IMR-90 (cell line): ENCODE results near the gene SLC26A3. TPM values are rescaled to one million over a fixed set of nuclear protein-coding genes. Genes with fewer than 3 reads are reported as not detected.

Experiments
- ATAC-seq: fragments of 200-7000 bp; cut with Tn5 transposase; 2 replicates; pipeline ENCODE4 v1.9.1; 2020; ENCODE audit warnings: low read depth, mild to moderate bottlenecking, moderate library complexity
- BruUV-seq: library from RNA; stranded (reverse); fragments of 400-500 nt; replicated peaks from 2 replicates; lab custom pipeline; 2021; lab: Mats Ljungman, UMichigan
- CTCF ChIA-PET: fragments of 300-600 bp; formaldehyde crosslinking; extraction: SDS; loops from one replicate; lab custom pipeline; 2021; ENCODE audit warnings: antibody characterized with exemption; lab: Yijun Ruan, JAX
- POLR2A ChIA-PET: fragments of 300-600 bp; sonication (Branson Sonifier 250); formaldehyde crosslinking; loops from one replicate; lab custom pipeline; 2022; ENCODE audit warnings: antibody characterized with exemption; ENCODE audit not compliant: unreplicated experiment; lab: Charles Lee
- DNase-seq: peaks from one replicate; pipeline ENCODE4 v3.0.0; 2013
- H2AFZ ChIP-seq: replicated peaks from 2 replicates; pipeline ENCODE3; 2013; ENCODE audit warnings: low read length, mild to moderate bottlenecking; ENCODE audit not compliant: poor library complexity
- H2AK5ac ChIP-seq: 2 replicates; pipeline ENCODE4 v1.6.1; 2013; ENCODE audit warnings: low read depth, low read length, inconsistent platforms
- H2AK9ac ChIP-seq: replicated peaks from 2 replicates; pipeline ENCODE3; 2013; ENCODE audit warnings: mild to moderate bottlenecking, low read depth, low read length, moderate library complexity; ENCODE audit not compliant: poor library complexity
- H2BK120ac ChIP-seq: 2 replicates; pipeline ENCODE4 v1.6.1; 2013; ENCODE audit warnings: low read depth, low read length, inconsistent platforms
- H2BK15ac ChIP-seq: 3 replicates; pipeline ENCODE4 v1.6.1; 2013; ENCODE audit warnings: low read depth, low read length, inconsistent platforms
- H2BK20ac ChIP-seq: 2 replicates; pipeline ENCODE4 v1.6.1; 2013; ENCODE audit warnings: low read depth, mild to moderate bottlenecking, inconsistent platforms, low read length, moderate library complexity
- H2BK5ac ChIP-seq: 2 replicates; pipeline ENCODE4 v1.6.1; 2013; ENCODE audit warnings: mild to moderate bottlenecking, low read depth, low read length, inconsistent platforms; ENCODE audit not compliant: poor library complexity, severe bottlenecking
- H3K14ac ChIP-seq: replicated peaks from 2 replicates; pipeline ENCODE4 v1.6.1; 2013; ENCODE audit warnings: low read depth, low read length, inconsistent platforms
- H3K18ac ChIP-seq: 2 replicates; pipeline ENCODE4 v1.6.1; 2013; ENCODE audit warnings: low read depth, low read length, control low read depth
- H3K23ac ChIP-seq: 2 replicates; pipeline ENCODE4 v1.6.1; 2013; ENCODE audit warnings: low read depth, low read length, inconsistent platforms
- H3K27ac ChIP-seq: 2 replicates; pipeline ENCODE4 v1.5.1; 2013; ENCODE audit warnings: mild to moderate bottlenecking, control low read depth, low read length; ENCODE audit not compliant: insufficient read depth
- H3K27me3 ChIP-seq: 2 replicates; pipeline ENCODE4 v1.6.1; 2013; ENCODE audit warnings: low read length; ENCODE audit not compliant: control insufficient read depth, insufficient read depth
- H3K36me3 ChIP-seq: 2 replicates; pipeline ENCODE4 v1.6.1; 2013; ENCODE audit warnings: low read length, mixed read lengths; ENCODE audit not compliant: control insufficient read depth, insufficient read depth
- H3K4ac ChIP-seq: 2 replicates; pipeline ENCODE4 v1.6.1; 2013; ENCODE audit warnings: low read depth, low read length, inconsistent platforms
- H3K4me1 ChIP-seq: 2 replicates; pipeline ENCODE4 v1.6.1; 2013; ENCODE audit warnings: low read length, mixed read lengths; ENCODE audit not compliant: control insufficient read depth, insufficient read depth
- H3K4me2 ChIP-seq: 2 replicates; pipeline ENCODE4 v1.6.1; 2013; ENCODE audit warnings: low read depth, mild to moderate bottlenecking, control low read depth, low read length, moderate library complexity
- H3K4me3 ChIP-seq: 2 replicates; pipeline ENCODE4 v1.5.1; 2013; ENCODE audit warnings: low read depth, mild to moderate bottlenecking, control low read depth, low read length, moderate library complexity; ENCODE audit not compliant: insufficient read depth
- H3K56ac ChIP-seq: 2 replicates; pipeline ENCODE4 v1.6.1; 2013; ENCODE audit warnings: low read length, inconsistent platforms; ENCODE audit not compliant: insufficient read depth; ENCODE audit errors: extremely low read depth
- H3K79me1 ChIP-seq, 2 experiments: 2 replicates each; pipeline ENCODE4 v1.6.1; 2013; ENCODE audit warnings: low read length in 2 of 2, inconsistent platforms in 1 of 2, low read depth in 1 of 2
- H3K9ac ChIP-seq: 2 replicates; pipeline ENCODE4 v1.6.1; 2013; ENCODE audit warnings: low read depth, low read length, control low read depth
- H3K9me1 ChIP-seq: 2 replicates; pipeline ENCODE4 v1.6.1; 2013; ENCODE audit warnings: low read length, inconsistent platforms; ENCODE audit not compliant: insufficient read depth
- H3K9me3 ChIP-seq: 2 replicates; pipeline ENCODE4 v1.6.1; 2013; ENCODE audit warnings: low read length; ENCODE audit not compliant: control insufficient read depth, insufficient read depth
- H4K20me1 ChIP-seq: 2 replicates; pipeline ENCODE4 v1.6.1; 2013; ENCODE audit warnings: low read length, inconsistent platforms; ENCODE audit not compliant: insufficient read depth
- H4K5ac ChIP-seq: 2 replicates; pipeline ENCODE4 v1.6.1; 2013; ENCODE audit warnings: mild to moderate bottlenecking, low read depth, low read length, control low read depth
- H4K8ac ChIP-seq, 2 experiments: 2 replicates each; pipeline ENCODE4 v1.6.1; 2013; ENCODE audit warnings: low read depth in 2 of 2, low read length in 2 of 2, control low read depth in 1 of 2, inconsistent platforms in 1 of 2
- H4K91ac ChIP-seq: 2 replicates; pipeline ENCODE4 v1.6.1; 2013; ENCODE audit warnings: low read depth, low read length, inconsistent platforms; ENCODE audit not compliant: insufficient read depth
- MAFK ChIP-seq: IDR thresholded peaks from 2 replicates; pipeline ENCODE4 v1.6.1; 2012; ENCODE audit warnings: low read depth, low read length, improper control_type of control experiment
- MAZ ChIP-seq: IDR thresholded peaks from 2 replicates; pipeline ENCODE4 v1.6.1; 2012; ENCODE audit warnings: low read depth, mild to moderate bottlenecking, low read length, improper control_type of control experiment, moderate library complexity, borderline replicate concordance
- MXI1 ChIP-seq: IDR thresholded peaks from 2 replicates; pipeline ENCODE4 v1.6.1; 2012; ENCODE audit warnings: low read depth, mild to moderate bottlenecking, low read length, moderate library complexity, borderline replicate concordance
- NFE2L2 ChIP-seq: fragments of 150-350 bp; IDR thresholded peaks from 2 replicates; pipeline ENCODE4 v1.6.1; 2016; ENCODE audit warnings: low read depth, mild to moderate bottlenecking, low read length
- POLR2A ChIP-seq: IDR thresholded peaks from 2 replicates; pipeline ENCODE4 v1.6.1; 2012; ENCODE audit warnings: mild to moderate bottlenecking, low read depth, low read length
- RAD21 ChIP-seq: IDR thresholded peaks from 2 replicates; pipeline ENCODE4 v1.6.1; 2012; ENCODE audit warnings: low read length, improper control_type of control experiment
- RCOR1 ChIP-seq: IDR thresholded peaks from 2 replicates; pipeline ENCODE4 v1.6.1; 2012; ENCODE audit warnings: mild to moderate bottlenecking, low read length, improper control_type of control experiment; ENCODE audit not compliant: insufficient replicate concordance
- RFX5 ChIP-seq: IDR thresholded peaks from 2 replicates; pipeline ENCODE4 v1.8.0; 2012; ENCODE audit warnings: low read depth, mild to moderate bottlenecking, low read length, moderate library complexity
- SMC3 ChIP-seq: fragments of 150-350 bp; IDR thresholded peaks from 2 replicates; pipeline ENCODE4 v1.6.1; 2016; ENCODE audit warnings: low read depth, mild to moderate bottlenecking, antibody characterized with exemption, low read length, moderate library complexity
- WGBS, 2 experiments: methylation state at CpG; one replicate each; pipeline versions ENCODE4 v1.1.5 to v1.1.7; 2013; ENCODE audit warnings: missing lambda C conversion rate in 2 of 2; ENCODE audit not compliant: insufficient read length in 1 of 2; ENCODE audit errors: extremely low coverage in 2 of 2; 5-methylcytosine and 5-hydroxymethylcytosine counted together
- dilution Hi-C: fragments of 300-500 bp; cut with HindIII; formaldehyde crosslinking; loops from one replicate; pipeline ENCODE4 v1.14.3; 2018; ENCODE audit warnings: low sequenced_read_pairs; ENCODE audit not compliant: unreplicated experiment
- in situ Hi-C: fragments of 300-500 bp; cut with MboI; formaldehyde crosslinking; loops from 3 replicates; pipeline ENCODE4 v1.14.3; 2019; ENCODE audit warnings: low sequenced_read_pairs, inconsistent platforms, mixed read lengths
- intact Hi-C: fragments of 100-400 bp; cut with micrococcal nuclease; formaldehyde crosslinking; loops from 2 replicates; pipeline ENCODE4 v1.10.0; 2022
- polyA plus RNA-seq, 3 experiments: library from polyadenylated mRNA; depleted of rRNA; stranded (reverse); fragments of >200 nt; gene quantifications; 2 replicates each; pipeline ENCODE4 v1.2.3, GENCODE V29; 2012; ENCODE audit warnings: low replicate concordance in 1 of 3
- total RNA-seq: library from RNA; depleted of rRNA; stranded (reverse); fragments of >200 nt; gene quantifications from 2 replicates; pipeline ENCODE4 v1.2.3, GENCODE V29; 2012
- TF ChIP-seq, protein P1 (sequence below): conservative IDR thresholded peaks from 2 replicates; pipeline ENCODE4 v1.5.1; 2012; ENCODE audit warnings: mild to moderate bottlenecking, low read depth, low read length, improper control_type of control experiment
- TF ChIP-seq, protein P2 (sequence below): fragments of 150-350 bp; IDR thresholded peaks from 2 replicates; pipeline ENCODE4 v1.6.1; 2017; ENCODE audit warnings: mild to moderate bottlenecking, antibody characterized with exemption, low read length, low read depth
- TF ChIP-seq, protein P3 (sequence below): fragments of 150-350 bp; IDR thresholded peaks from 2 replicates; pipeline ENCODE4 v1.6.1; 2016; ENCODE audit warnings: low read depth, mild to moderate bottlenecking, low read length, moderate library complexity, borderline replicate concordance

Gene SLC26A3
- total and polyA plus RNA-seq, 2 of the 4 experiments (the other 2 are of a cell fraction) = not detected

DNA sequence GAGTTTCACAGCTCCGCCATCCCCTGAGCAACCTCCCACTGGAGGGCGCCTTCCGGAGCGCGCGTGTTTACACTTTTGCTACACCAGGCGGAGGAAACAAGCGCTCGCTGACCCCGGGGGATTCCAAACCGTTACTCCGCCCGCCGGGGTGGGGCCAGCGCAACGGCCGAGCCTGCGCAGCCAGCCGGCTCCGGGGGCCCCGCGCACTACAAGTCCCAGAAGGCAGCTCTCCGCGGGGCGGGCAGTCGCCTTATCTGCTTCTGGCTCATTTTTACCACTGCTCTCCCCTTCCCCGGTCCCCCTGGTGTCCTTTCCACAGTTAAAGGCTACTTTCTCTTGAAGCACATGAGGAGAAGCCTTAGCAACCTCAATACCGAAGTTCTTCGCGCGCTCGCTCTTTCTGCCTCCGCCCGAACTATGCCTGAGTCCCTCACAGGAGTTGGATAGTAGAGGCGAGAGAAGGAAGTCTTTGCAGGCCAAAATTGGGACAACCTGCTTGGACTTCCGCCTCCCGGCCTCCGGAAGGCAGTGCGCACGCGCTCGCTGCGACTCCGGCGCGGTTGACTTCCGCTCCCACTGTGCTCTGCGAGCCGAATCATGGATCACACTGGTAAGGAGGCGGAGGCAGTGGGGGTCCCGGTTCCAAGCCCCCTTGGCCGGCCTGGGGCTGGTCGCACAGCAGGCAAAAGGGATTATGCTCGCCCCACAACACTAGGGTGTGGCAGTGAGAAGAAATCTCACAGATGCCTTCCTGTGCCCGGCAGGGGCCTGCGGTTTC is 59.3 kb downstream of the SLC26A3 start, which contains the start of gene CBLL1:
CBLL1 (plus strand) TSS at position 576 of the 778 bp plus-strand sequence; CDS start at position 598, 22 bp downstream.
- 0% methylated on average over 31 of the region's 56 CpGs; no CpG with 5 or more reads in 1 of the 2 experiments for WGBS, 2 experiments
- BruUV-seq = no TSS peak
- peak within 1 kb of the TSS; percentile 87 for H3K4me3 ChIP-seq
- H2AFZ ChIP-seq = peak within 1 kb of the TSS; percentile 99
- peak within 1 kb of the TSS; percentile 93 for H3K18ac ChIP-seq
- in situ Hi-C loops = loop anchor here (10.0 to 25.0 kb wide), 2 partner anchors 131 to 394 kb away; partner anchors contain the start of gene LAMB4
- CTCF ChIA-PET = interaction anchor here (0.6 to 2.2 kb wide), 7 partner anchors 11 to 134 kb away, joined by 3 to 13 read pairs (median 3); no protein-coding TSS in a partner anchor
- H3K9me3 ChIP-seq = no peaks in the 10 kb centered on the region
- H4K20me1 ChIP-seq = peaks cover 26% of the 10 kb centered on the region; the same call in 1 of the 2 replicates
- H3K4ac ChIP-seq = peak within 1 kb of the TSS; percentile 100
- H3K27ac ChIP-seq = peak within 1 kb of the TSS; percentile 93
- H3K23ac ChIP-seq = peak within 1 kb of the TSS; percentile 98
- H3K79me1 ChIP-seq = peaks cover 12 to 22% of the 10 kb centered on the region in 2 experiments
- no peaks in the 10 kb centered on the region for H3K27me3 ChIP-seq
- peak within 1 kb of the TSS; percentile 81; the same call in 1 of the 2 replicates for H2AK5ac ChIP-seq
- H4K8ac ChIP-seq = peak within 1 kb of the TSS; percentile 98 to 100
- H2BK20ac ChIP-seq = peak within 1 kb of the TSS; percentile 75; the same call in 1 of the 2 replicates
- intact Hi-C loops = loop anchor here (1.0 to 5.0 kb wide), 4 partner anchors 131 to 404 kb away; partner anchors contain the start of gene BCAP29
- peak within 1 kb of the TSS; percentile 99 for H3K14ac ChIP-seq
- peak within 1 kb of the TSS; percentile 100 for H3K56ac ChIP-seq
- H2BK5ac ChIP-seq = peak within 1 kb of the TSS; percentile 95
- H3K36me3 ChIP-seq = peaks cover under 1% of the 10 kb centered on the region; the same call in 1 of the 2 replicates
- POLR2A ChIA-PET = no interaction called here
- peak within 1 kb of the TSS; percentile 99 for H2BK15ac ChIP-seq
- ATAC-seq (peak; percentile 98), DNase-seq (peak; percentile 94)
- peak within 1 kb of the TSS; percentile 93 for H3K9ac ChIP-seq
- peak within 1 kb of the TSS; percentile 99 for H2AK9ac ChIP-seq
- TF ChIP-seq MAFK (no peak), RCOR1 (no peak), MAZ (peak; percentile 35; the same call in 1 of the 2 replicates), RAD21 (peak; percentile 59), RFX5 (no peak), MXI1 (peak; percentile 52; the same call in 1 of the 2 replicates), NFE2L2 (no peak), SMC3 (peak; percentile 68), POLR2A (peak; percentile 79)
- TF ChIP-seq, protein P1, sequence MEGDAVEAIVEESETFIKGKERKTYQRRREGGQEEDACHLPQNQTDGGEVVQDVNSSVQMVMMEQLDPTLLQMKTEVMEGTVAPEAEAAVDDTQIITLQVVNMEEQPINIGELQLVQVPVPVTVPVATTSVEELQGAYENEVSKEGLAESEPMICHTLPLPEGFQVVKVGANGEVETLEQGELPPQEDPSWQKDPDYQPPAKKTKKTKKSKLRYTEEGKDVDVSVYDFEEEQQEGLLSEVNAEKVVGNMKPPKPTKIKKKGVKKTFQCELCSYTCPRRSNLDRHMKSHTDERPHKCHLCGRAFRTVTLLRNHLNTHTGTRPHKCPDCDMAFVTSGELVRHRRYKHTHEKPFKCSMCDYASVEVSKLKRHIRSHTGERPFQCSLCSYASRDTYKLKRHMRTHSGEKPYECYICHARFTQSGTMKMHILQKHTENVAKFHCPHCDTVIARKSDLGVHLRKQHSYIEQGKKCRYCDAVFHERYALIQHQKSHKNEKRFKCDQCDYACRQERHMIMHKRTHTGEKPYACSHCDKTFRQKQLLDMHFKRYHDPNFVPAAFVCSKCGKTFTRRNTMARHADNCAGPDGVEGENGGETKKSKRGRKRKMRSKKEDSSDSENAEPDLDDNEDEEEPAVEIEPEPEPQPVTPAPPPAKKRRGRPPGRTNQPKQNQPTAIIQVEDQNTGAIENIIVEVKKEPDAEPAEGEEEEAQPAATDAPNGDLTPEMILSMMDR = peak; percentile 85
- TF ChIP-seq, protein P2, sequence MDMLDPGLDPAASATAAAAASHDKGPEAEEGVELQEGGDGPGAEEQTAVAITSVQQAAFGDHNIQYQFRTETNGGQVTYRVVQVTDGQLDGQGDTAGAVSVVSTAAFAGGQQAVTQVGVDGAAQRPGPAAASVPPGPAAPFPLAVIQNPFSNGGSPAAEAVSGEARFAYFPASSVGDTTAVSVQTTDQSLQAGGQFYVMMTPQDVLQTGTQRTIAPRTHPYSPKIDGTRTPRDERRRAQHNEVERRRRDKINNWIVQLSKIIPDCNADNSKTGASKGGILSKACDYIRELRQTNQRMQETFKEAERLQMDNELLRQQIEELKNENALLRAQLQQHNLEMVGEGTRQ = no peak
- TF ChIP-seq, protein P3, sequence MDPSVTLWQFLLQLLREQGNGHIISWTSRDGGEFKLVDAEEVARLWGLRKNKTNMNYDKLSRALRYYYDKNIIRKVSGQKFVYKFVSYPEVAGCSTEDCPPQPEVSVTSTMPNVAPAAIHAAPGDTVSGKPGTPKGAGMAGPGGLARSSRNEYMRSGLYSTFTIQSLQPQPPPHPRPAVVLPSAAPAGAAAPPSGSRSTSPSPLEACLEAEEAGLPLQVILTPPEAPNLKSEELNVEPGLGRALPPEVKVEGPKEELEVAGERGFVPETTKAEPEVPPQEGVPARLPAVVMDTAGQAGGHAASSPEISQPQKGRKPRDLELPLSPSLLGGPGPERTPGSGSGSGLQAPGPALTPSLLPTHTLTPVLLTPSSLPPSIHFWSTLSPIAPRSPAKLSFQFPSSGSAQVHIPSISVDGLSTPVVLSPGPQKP = 0 out of 2 replicates have a peak, but pooled peaks have one; percentile 2
- peaks cover 10% of the 10 kb centered on the region for H3K9me1 ChIP-seq
- H2BK120ac ChIP-seq = peak within 1 kb of the TSS; percentile 96
- H4K91ac ChIP-seq = peak within 1 kb of the TSS; percentile 99
- dilution Hi-C loops = no loop called here
- peaks cover 8% of the 10 kb centered on the region for H3K4me1 ChIP-seq
- peak within 1 kb of the TSS; percentile 98 for H4K5ac ChIP-seq
- peak within 1 kb of the TSS; percentile 98 for H3K4me2 ChIP-seq
